SK-N-SH (cell line): ENCODE data around the gene MTCP1. TPM values are rescaled to one million over a fixed set of nuclear protein-coding genes. Genes with fewer than 3 reads are reported as not detected.

Experiments used
- CTCF ChIA-PET: fragments of 300-600, 350-600 bp; formaldehyde crosslinking; extraction: SDS; loops from one replicate; lab custom pipeline; 2021; lab: Yijun Ruan, JAX
- POLR2A ChIA-PET: fragments of 350-600 bp; sonication (Branson Sonifier 250); formaldehyde crosslinking; extraction: SDS; loops from one replicate; lab custom pipeline; 2020; ENCODE audit warnings: antibody characterized with exemption, inconsistent platforms; lab: Yijun Ruan, JAX
- DNase-seq: peaks from one replicate; pipeline ENCODE4 v3.0.0; 2012
- H2AFZ ChIP-seq: fragments of 200-600 bp; sonication (generic); 2 replicates; pipeline ENCODE4 v1.8.1; 2016; ENCODE audit warnings: antibody characterized with exemption, mild to moderate bottlenecking, low read depth
- H3F3A ChIP-seq: fragments of 200-600 bp; sonication (generic); replicated peaks from 2 replicates; pipeline ENCODE3; 2016; ENCODE audit warnings: antibody characterized with exemption, mild to moderate bottlenecking; ENCODE audit not compliant: insufficient read depth
- H3K27ac ChIP-seq, 2 experiments: fragments of 200-500 bp in 1 of 2; fragments of 200-600 bp in 1 of 2; sonication (Bioruptor generic) in 1 of 2; sonication (generic), shearing (Covaris generic) in 1 of 2; 2 replicates each; pipeline versions ENCODE4 v1.5.1 to v1.6.1; 2014 to 2016; ENCODE audit warnings: low read depth in 2 of 2, inconsistent platforms in 1 of 2, low read length in 1 of 2, mild to moderate bottlenecking in 1 of 2, mixed read lengths in 1 of 2
- H3K27me3 ChIP-seq: fragments of 200-600 bp; sonication (generic), shearing (Covaris generic); 2 replicates; pipeline ENCODE4 v1.6.1; 2016; ENCODE audit warnings: mixed run types; ENCODE audit not compliant: insufficient read depth
- H3K36me3 ChIP-seq, 2 experiments: fragments of 200-500 bp in 1 of 2; fragments of 200-600 bp in 1 of 2; sonication (Bioruptor generic) in 1 of 2; sonication (generic) in 1 of 2; replicated peaks in 1 of 2; 2 replicates each; pipeline versions ENCODE3 to v1.5.1; 2014 to 2016; ENCODE audit warnings: low read length in 1 of 2, mild to moderate bottlenecking in 1 of 2; ENCODE audit not compliant: insufficient read depth in 2 of 2, control insufficient read depth in 1 of 2
- H3K4me1 ChIP-seq, 2 experiments: fragments of 200-500 bp in 1 of 2; fragments of 200-600 bp in 1 of 2; sonication (Bioruptor generic) in 1 of 2; sonication (generic), shearing (Covaris generic) in 1 of 2; 2 replicates each; pipeline versions ENCODE4 v1.5.1 to v1.6.1; 2014 to 2016; ENCODE audit warnings: low read depth in 1 of 2, low read length in 1 of 2, mixed run types in 1 of 2; ENCODE audit not compliant: insufficient read depth in 2 of 2, control insufficient read depth in 1 of 2
- H3K4me2 ChIP-seq: fragments of 200-600 bp; sonication (generic), shearing (Covaris generic); 2 replicates; pipeline ENCODE4 v1.6.1; 2017; ENCODE audit warnings: mixed run types
- H3K4me3 ChIP-seq, 2 experiments: fragments of 200-500 bp in 1 of 2; fragments of 200-600 bp in 1 of 2; sonication (Bioruptor generic) in 1 of 2; sonication (generic), shearing (Covaris generic) in 1 of 2; 2 replicates each; pipeline versions ENCODE4 v1.5.1 to v1.8.1; 2014 to 2016; ENCODE audit warnings: low read depth in 2 of 2, inconsistent platforms in 1 of 2, low read length in 1 of 2, mild to moderate bottlenecking in 1 of 2, mixed read lengths in 1 of 2, moderate library complexity in 1 of 2
- H3K79me2 ChIP-seq: fragments of 200-600 bp; sonication (generic); 2 replicates; pipeline ENCODE4 v1.8.1; 2017; ENCODE audit warnings: mild to moderate bottlenecking; ENCODE audit not compliant: insufficient read depth
- H3K9ac ChIP-seq: fragments of 200-600 bp; sonication (generic); 2 replicates; pipeline ENCODE4 v1.6.1; 2017; ENCODE audit warnings: mixed run types
- H3K9me2 ChIP-seq: fragments of 200-600 bp; sonication (generic); 2 replicates; pipeline ENCODE4 v1.6.1; 2017; ENCODE audit warnings: mixed run types
- H3K9me3 ChIP-seq: fragments of 200-600 bp; sonication (generic); 2 replicates; pipeline ENCODE4 v1.6.1; 2017; ENCODE audit warnings: mixed run types, mild to moderate bottlenecking, moderate library complexity
- H4K20me1 ChIP-seq: fragments of 200-600 bp; sonication (generic); 2 replicates; pipeline ENCODE4 v1.6.1; 2017; ENCODE audit warnings: mild to moderate bottlenecking, mixed run types; ENCODE audit not compliant: insufficient read depth
- EP300 ChIP-seq, 2 experiments: IDR thresholded peaks; 2 replicates each; pipeline versions ENCODE4 v1.4.0 to v1.6.1; 2012; ENCODE audit warnings: borderline replicate concordance in 1 of 2, low read depth in 1 of 2, low read length in 1 of 2
- FOXM1 ChIP-seq: IDR thresholded peaks from 2 replicates; pipeline ENCODE4 v1.4.0; 2012; ENCODE audit warnings: low read depth, mild to moderate bottlenecking
- GABPA ChIP-seq: IDR thresholded peaks from 2 replicates; pipeline ENCODE4 v1.4.0; 2012; ENCODE audit warnings: low read depth, mild to moderate bottlenecking
- MEF2A ChIP-seq: IDR thresholded peaks from 2 replicates; pipeline ENCODE4 v1.4.0; 2012; ENCODE audit warnings: low read depth, borderline replicate concordance
- MXI1 ChIP-seq: IDR thresholded peaks from 2 replicates; pipeline ENCODE4 v1.6.1; 2012; ENCODE audit warnings: mild to moderate bottlenecking, low read depth, low read length, improper control_type of control experiment
- NFIC ChIP-seq: IDR thresholded peaks from 2 replicates; pipeline ENCODE4 v1.4.0; 2012; ENCODE audit warnings: borderline replicate concordance
- RAD21 ChIP-seq: IDR thresholded peaks from 2 replicates; pipeline ENCODE4 v1.6.1; 2012; ENCODE audit warnings: mild to moderate bottlenecking, low read length
- RCOR1 ChIP-seq: fragments of 150-350 bp; IDR thresholded peaks from 2 replicates; pipeline ENCODE4 v1.6.1; 2017; ENCODE audit warnings: antibody characterized with exemption, low read length
- RFX5 ChIP-seq: IDR thresholded peaks from 2 replicates; pipeline ENCODE4 v1.6.1; 2012; ENCODE audit warnings: mild to moderate bottlenecking, improper control_type of control experiment, low read length
- SMC3 ChIP-seq: IDR thresholded peaks from 2 replicates; pipeline ENCODE4 v1.6.1; 2012; ENCODE audit warnings: low read depth, low read length, improper control_type of control experiment
- TEAD4 ChIP-seq: IDR thresholded peaks from 2 replicates; pipeline ENCODE4 v1.4.0; 2012; ENCODE audit warnings: mild to moderate bottlenecking, borderline replicate concordance; ENCODE audit not compliant: insufficient read depth
- YY1 ChIP-seq: IDR thresholded peaks from 2 replicates; pipeline ENCODE4 v1.4.0; 2012; ENCODE audit warnings: low read depth, mild to moderate bottlenecking
- WGBS: methylation state at CpG from one replicate; pipeline ENCODE4 v1.1.6; 2017; ENCODE audit warnings: low lambda C conversion rate; 5-methylcytosine and 5-hydroxymethylcytosine counted together
- polyA plus RNA-seq, 3 experiments: library from polyadenylated mRNA; depleted of rRNA; stranded (reverse); fragments of >200 nt; gene quantifications; 2 replicates each; pipeline ENCODE4 v1.2.3, GENCODE V29; 2012
- TF ChIP-seq, protein P1 (sequence below): IDR thresholded peaks from 2 replicates; pipeline ENCODE4 v1.6.1; 2012; ENCODE audit warnings: mild to moderate bottlenecking, low read depth, low read length, moderate library complexity
- TF ChIP-seq, protein P2 (sequence below): fragments of 200-600 bp; sonication (generic); IDR thresholded peaks from 2 replicates; pipeline ENCODE4 v1.6.1; 2017; ENCODE audit warnings: antibody characterized with exemption, mild to moderate bottlenecking, moderate library complexity
- TF ChIP-seq, protein P3 (sequence below): IDR thresholded peaks from 2 replicates; pipeline ENCODE4 v1.4.0; 2012; ENCODE audit warnings: low read depth

The MTCP1 gene
- polyA plus RNA-seq, 1 of the 3 experiments (the other 2 are of a cell fraction) = 3.7 TPM

DNA sequence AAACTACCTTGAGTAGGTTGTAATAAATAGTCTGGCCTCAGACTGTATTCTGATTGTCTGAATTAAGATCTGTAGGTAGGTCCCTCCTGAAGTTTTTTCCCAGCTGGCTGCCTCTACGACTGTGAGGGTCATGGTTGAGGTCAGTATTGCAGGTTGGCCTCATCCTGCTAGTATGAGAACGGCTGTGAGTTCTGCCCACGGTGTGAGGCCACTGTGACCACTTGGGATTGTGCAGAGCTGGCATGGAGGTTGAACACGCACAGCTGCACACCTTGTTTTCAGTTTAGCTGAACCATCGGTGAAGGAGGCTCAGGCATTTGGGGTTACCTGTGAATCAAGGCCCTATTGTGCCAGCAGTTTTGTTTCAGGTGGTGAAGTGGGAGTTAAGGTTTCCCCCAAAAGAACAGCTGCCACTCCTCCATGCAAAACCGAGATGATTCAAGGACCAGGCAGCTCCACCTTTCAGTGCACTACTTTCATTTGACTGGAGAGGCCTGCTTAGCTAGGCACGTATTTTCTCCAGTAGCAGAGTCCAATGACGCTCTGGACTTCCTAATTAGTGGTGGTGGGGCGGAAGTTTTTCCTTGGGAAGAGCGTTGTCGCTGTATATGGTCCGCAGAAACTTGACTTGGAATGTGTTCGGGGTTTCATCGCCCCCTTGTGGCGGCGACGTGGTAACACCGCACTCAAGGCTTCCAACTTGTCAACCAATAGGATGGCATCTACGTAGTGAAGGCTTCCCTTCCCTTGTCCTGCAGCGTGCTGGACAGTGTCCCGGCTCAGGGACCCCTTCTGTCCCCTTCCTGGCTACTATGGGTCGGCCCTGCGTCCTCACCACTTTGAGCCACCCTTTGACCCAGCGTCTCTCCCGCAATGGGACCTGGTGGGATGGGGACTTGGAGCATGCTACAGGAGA is 13.8 kb downstream of the MTCP1 start:
- ChIA-PET POLR2A (interaction anchor here (1.3 kb wide), 1 partner anchor 30 kb away, joined by 4 read pairs; the partner anchor contains the start of gene FUNDC2), CTCF (interaction anchor here (0.6 to 5.0 kb wide), 20 partner anchors 8 to 140 kb away, joined by 3 to 35 read pairs (median 6); partner anchors contain the start of genes CMC4 and MTCP1)
- no peaks in the 10 kb centered on the region for H3K27me3 ChIP-seq
- H2AFZ ChIP-seq = no peak overlapping the region
- no peaks in the 10 kb centered on the region for H3K9me3 ChIP-seq
- H3K27ac ChIP-seq = no peak overlapping the region
- H4K20me1 ChIP-seq = no peaks in the 10 kb centered on the region
- no peak overlapping the region for H3K4me3 ChIP-seq
- H3K9me2 ChIP-seq = no peaks in the 10 kb centered on the region
- peaks cover 0 to 7% of the 10 kb centered on the region in 2 experiments; a peak in 1 of 4 replicates for H3K4me1 ChIP-seq
- no peaks in the 10 kb centered on the region for H3F3A ChIP-seq
- no peaks in the 10 kb centered on the region for H3K79me2 ChIP-seq
- TF ChIP-seq, protein P1, sequence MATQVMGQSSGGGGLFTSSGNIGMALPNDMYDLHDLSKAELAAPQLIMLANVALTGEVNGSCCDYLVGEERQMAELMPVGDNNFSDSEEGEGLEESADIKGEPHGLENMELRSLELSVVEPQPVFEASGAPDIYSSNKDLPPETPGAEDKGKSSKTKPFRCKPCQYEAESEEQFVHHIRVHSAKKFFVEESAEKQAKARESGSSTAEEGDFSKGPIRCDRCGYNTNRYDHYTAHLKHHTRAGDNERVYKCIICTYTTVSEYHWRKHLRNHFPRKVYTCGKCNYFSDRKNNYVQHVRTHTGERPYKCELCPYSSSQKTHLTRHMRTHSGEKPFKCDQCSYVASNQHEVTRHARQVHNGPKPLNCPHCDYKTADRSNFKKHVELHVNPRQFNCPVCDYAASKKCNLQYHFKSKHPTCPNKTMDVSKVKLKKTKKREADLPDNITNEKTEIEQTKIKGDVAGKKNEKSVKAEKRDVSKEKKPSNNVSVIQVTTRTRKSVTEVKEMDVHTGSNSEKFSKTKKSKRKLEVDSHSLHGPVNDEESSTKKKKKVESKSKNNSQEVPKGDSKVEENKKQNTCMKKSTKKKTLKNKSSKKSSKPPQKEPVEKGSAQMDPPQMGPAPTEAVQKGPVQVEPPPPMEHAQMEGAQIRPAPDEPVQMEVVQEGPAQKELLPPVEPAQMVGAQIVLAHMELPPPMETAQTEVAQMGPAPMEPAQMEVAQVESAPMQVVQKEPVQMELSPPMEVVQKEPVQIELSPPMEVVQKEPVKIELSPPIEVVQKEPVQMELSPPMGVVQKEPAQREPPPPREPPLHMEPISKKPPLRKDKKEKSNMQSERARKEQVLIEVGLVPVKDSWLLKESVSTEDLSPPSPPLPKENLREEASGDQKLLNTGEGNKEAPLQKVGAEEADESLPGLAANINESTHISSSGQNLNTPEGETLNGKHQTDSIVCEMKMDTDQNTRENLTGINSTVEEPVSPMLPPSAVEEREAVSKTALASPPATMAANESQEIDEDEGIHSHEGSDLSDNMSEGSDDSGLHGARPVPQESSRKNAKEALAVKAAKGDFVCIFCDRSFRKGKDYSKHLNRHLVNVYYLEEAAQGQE = peak; percentile 75; the same call in 1 of the 2 replicates
- TF ChIP-seq EP300 (IDR thresholded peaks at IDR 0.05; ENCODE audit: borderline replicate concordance in 1 of 2, low read depth in 1 of 2, low read length in 1 of 2) (no peak), RFX5 (0 out of 2 replicates have a peak, but pooled peaks have one; percentile 58), RAD21 (peak; percentile 72), SMC3 (peak; percentile 77), RCOR1 (no peak), YY1 (no peak)
- TF ChIP-seq, protein P2, sequence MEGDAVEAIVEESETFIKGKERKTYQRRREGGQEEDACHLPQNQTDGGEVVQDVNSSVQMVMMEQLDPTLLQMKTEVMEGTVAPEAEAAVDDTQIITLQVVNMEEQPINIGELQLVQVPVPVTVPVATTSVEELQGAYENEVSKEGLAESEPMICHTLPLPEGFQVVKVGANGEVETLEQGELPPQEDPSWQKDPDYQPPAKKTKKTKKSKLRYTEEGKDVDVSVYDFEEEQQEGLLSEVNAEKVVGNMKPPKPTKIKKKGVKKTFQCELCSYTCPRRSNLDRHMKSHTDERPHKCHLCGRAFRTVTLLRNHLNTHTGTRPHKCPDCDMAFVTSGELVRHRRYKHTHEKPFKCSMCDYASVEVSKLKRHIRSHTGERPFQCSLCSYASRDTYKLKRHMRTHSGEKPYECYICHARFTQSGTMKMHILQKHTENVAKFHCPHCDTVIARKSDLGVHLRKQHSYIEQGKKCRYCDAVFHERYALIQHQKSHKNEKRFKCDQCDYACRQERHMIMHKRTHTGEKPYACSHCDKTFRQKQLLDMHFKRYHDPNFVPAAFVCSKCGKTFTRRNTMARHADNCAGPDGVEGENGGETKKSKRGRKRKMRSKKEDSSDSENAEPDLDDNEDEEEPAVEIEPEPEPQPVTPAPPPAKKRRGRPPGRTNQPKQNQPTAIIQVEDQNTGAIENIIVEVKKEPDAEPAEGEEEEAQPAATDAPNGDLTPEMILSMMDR = peak; percentile 83
- WGBS = 28% methylated on average over 11 of the region's 25 CpGs
- peaks cover 3 to 7% of the 10 kb centered on the region in 2 experiments for H3K36me3 ChIP-seq
- H3K4me2 ChIP-seq = no peak overlapping the region; the same call in 1 of the 2 replicates
- peak; percentile 69 for DNase-seq
- no peak overlapping the region for H3K9ac ChIP-seq

DNA sequence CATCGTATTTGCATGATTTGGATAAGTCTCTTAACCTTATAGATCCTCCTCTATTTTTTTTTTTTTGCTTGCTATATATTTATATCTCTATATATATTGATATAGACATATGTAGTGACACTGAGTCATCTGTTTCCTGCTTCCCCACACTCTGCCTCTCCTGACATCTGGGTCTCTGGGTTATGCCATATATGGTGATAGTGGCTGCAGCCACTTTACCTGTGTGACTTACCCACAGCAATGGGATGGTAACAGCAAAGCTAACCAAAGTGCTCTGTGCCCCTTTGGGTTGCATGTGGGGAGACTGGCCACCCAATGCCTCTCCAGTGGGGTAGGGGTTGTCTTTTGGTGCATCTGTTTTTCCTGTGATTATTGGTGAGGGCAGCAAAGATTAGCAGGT is 14.5 kb downstream of the MTCP1 start:
- Histone ChIP-seq H2AFZ (no peak overlapping the region), H4K20me1 (no peaks in the 10 kb centered on the region), H3K9me2 (no peaks in the 10 kb centered on the region), H3K27ac (no peak overlapping the region), H3K9ac (no peak overlapping the region), H3K9me3 (no peaks in the 10 kb centered on the region), H3K79me2 (no peaks in the 10 kb centered on the region), H3K4me2 (no peak overlapping the region), H3K4me1 (peaks cover 0 to 7% of the 10 kb centered on the region in 2 experiments; a peak in 1 of 4 replicates)
- WGBS = 51% methylated on average over 1 of the region's 1 CpG
- CTCF ChIA-PET = interaction anchor here (0.6 to 5.0 kb wide), 18 partner anchors 7 to 139 kb away, joined by 3 to 35 read pairs (median 5); partner anchors contain the start of genes CMC4 and MTCP1
- no peak for DNase-seq
- TF ChIP-seq MEF2A (no peak), NFIC (no peak), TEAD4 (no peak), MXI1 (no peak), FOXM1 (no peak), GABPA (no peak)
- TF ChIP-seq, protein P3, sequence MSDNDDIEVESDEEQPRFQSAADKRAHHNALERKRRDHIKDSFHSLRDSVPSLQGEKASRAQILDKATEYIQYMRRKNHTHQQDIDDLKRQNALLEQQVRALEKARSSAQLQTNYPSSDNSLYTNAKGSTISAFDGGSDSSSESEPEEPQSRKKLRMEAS = no peak
- TF ChIP-seq, protein P2 = no peak
- TF ChIP-seq, all 33 proteins: peak for 0
- no peaks in the 10 kb centered on the region for H3K27me3 ChIP-seq
- no peak overlapping the region for H3K4me3 ChIP-seq
- no peaks in the 10 kb centered on the region for H3F3A ChIP-seq
- H3K36me3 ChIP-seq = peaks cover 2 to 7% of the 10 kb centered on the region in 2 experiments
- POLR2A ChIA-PET = interaction anchor here (1.3 kb wide), 1 partner anchor 29 kb away, joined by 4 read pairs; the partner anchor contains the start of gene FUNDC2
